B cell (primary cell): Measurements from ENCODE around the gene LIPG. TPM values are rescaled to one million over a fixed set of nuclear protein-coding genes. Genes with fewer than 3 reads are reported as not detected.

Experiments
- ATAC-seq: fragments of 200-7000 bp; cut with Tn5 transposase; one replicate; pipeline ENCODE4 v1.10.0; 2021; ENCODE audit warnings: low read depth, mild to moderate bottlenecking, moderate number of reproducible peaks, moderate library complexity
- CTCF ChIA-PET: fragments of 350-600 bp; sonication (Branson Sonifier 250); formaldehyde crosslinking; loops from one replicate; lab custom pipeline; 2021; ENCODE audit warnings: antibody characterized with exemption, inconsistent platforms; lab: Charles Lee
- POLR2A ChIA-PET: fragments of 350-600 bp; sonication (Branson Sonifier 250); formaldehyde crosslinking; loops from one replicate; lab custom pipeline; 2021; ENCODE audit warnings: antibody characterized with exemption; lab: Charles Lee
- DNase-seq: peaks from one replicate; pipeline ENCODE4 v3.0.0; 2013
- H2AFZ ChIP-seq: 2 replicates; pipeline ENCODE4 v1.6.1; 2012; ENCODE audit warnings: mild to moderate bottlenecking, low read depth, low read length; ENCODE audit not compliant: insufficient read depth, poor library complexity, severe bottlenecking
- H3K27ac ChIP-seq, 2 donors: 1 replicate in 1 of 2; 2 replicates in 1 of 2; pipeline ENCODE4 v1.5.1; 2012 to 2013; ENCODE audit warnings: low read length in 2 of 2, mild to moderate bottlenecking in 2 of 2, moderate library complexity in 1 of 2
- H3K27me3 ChIP-seq, 4 experiments: fragments of 200-600 bp in 1 of 4; sonication (generic) in 1 of 4; replicated peaks in 1 of 4; 1 replicate in 2 of 4; 2 replicates in 2 of 4; pipeline versions ENCODE4 v1.6.1 to v1.7.0; 2013 to 2016; ENCODE audit warnings: low read length in 3 of 4, mild to moderate bottlenecking in 2 of 4, mixed read lengths in 1 of 4, moderate library complexity in 1 of 4; ENCODE audit not compliant: insufficient read depth in 4 of 4, control insufficient read depth in 3 of 4; ENCODE audit errors: control extremely low read depth in 1 of 4
- H3K36me3 ChIP-seq, 2 experiments: replicated peaks in 1 of 2; 1 replicate in 1 of 2; 2 replicates in 1 of 2; pipeline versions ENCODE4 v1.6.1 to v1.7.1; 2013; ENCODE audit warnings: low read length in 1 of 2; ENCODE audit not compliant: insufficient read depth in 2 of 2, control insufficient read depth in 1 of 2; ENCODE audit errors: control extremely low read depth in 1 of 2, extremely low read depth in 1 of 2
- H3K4me1 ChIP-seq, 2 donors: fragments of 200-600 bp in 1 of 2; sonication (generic) in 1 of 2; 1 replicate in 1 of 2; 2 replicates in 1 of 2; pipeline versions ENCODE4 v1.5.1 to v1.6.1; 2013 to 2017; ENCODE audit warnings: low read length in 2 of 2; ENCODE audit not compliant: control insufficient read depth in 2 of 2, insufficient read depth in 2 of 2
- H3K4me2 ChIP-seq: replicated peaks from 2 replicates; pipeline ENCODE3; 2012; ENCODE audit warnings: mild to moderate bottlenecking, low read depth, low read length; ENCODE audit not compliant: poor library complexity, severe bottlenecking
- H3K4me3 ChIP-seq, 5 experiments: fragments of 200-600 bp in 1 of 5; sonication (generic) in 1 of 5; 1 replicate in 3 of 5; 2 replicates in 2 of 5; pipeline versions ENCODE4 v1.5.1 to v1.7.0; 2011 to 2016; ENCODE audit warnings: low read length in 4 of 5, mild to moderate bottlenecking in 4 of 5, low read depth in 2 of 5, control low read depth in 1 of 5, moderate library complexity in 1 of 5; ENCODE audit not compliant: insufficient read depth in 1 of 5; ENCODE audit errors: control extremely low read depth in 1 of 5, extremely low read depth in 1 of 5
- H3K79me2 ChIP-seq: fragments of 200-600 bp; sonication (generic); one replicate; pipeline ENCODE4 v1.6.0; 2016; ENCODE audit warnings: low read length; ENCODE audit not compliant: control insufficient read depth, insufficient read depth
- H3K9ac ChIP-seq: fragments of 200-600 bp; sonication (generic); 2 replicates; pipeline ENCODE4 v1.6.1; 2017; ENCODE audit warnings: mild to moderate bottlenecking, low read length, moderate library complexity
- H3K9me3 ChIP-seq, 3 donors: one replicate each; pipeline versions ENCODE4 v1.6.1 to v1.7.1; 2013; ENCODE audit warnings: low read length in 2 of 3; ENCODE audit not compliant: control insufficient read depth in 2 of 3, insufficient read depth in 1 of 3; ENCODE audit errors: control extremely low read depth in 1 of 3
- H4K20me1 ChIP-seq: 2 replicates; pipeline ENCODE4 v1.6.0; 2012; ENCODE audit warnings: mild to moderate bottlenecking, low read length; ENCODE audit not compliant: insufficient read depth, control insufficient read depth, poor library complexity, severe bottlenecking
- H3K27ac Mint-ChIP-seq: one replicate; pipeline ENCODE4 v1.8.0; 2021; ENCODE audit warnings: mixed read lengths
- H3K27me3 Mint-ChIP-seq: one replicate; pipeline ENCODE4 v1.8.0; 2021; ENCODE audit warnings: mixed read lengths
- H3K4me1 Mint-ChIP-seq: one replicate; pipeline ENCODE4 v1.8.0; 2021; ENCODE audit warnings: mixed read lengths
- H3K4me3 Mint-ChIP-seq: one replicate; pipeline ENCODE4 v1.8.0; 2021; ENCODE audit warnings: mixed read lengths
- H3K9me3 Mint-ChIP-seq: one replicate; pipeline ENCODE4 v1.8.0; 2022; ENCODE audit warnings: mixed read lengths; ENCODE audit not compliant: insufficient read depth
- EZH2 ChIP-seq: IDR thresholded peaks from 2 replicates; pipeline ENCODE4 v1.6.1; 2012; ENCODE audit warnings: borderline replicate concordance, low read depth, mild to moderate bottlenecking, moderate library complexity, low read length; ENCODE audit not compliant: insufficient read depth, poor library complexity, severe bottlenecking
- WGBS: methylation state at CpG from one replicate; pipeline ENCODE4 v1.1.5; 2013; ENCODE audit warnings: missing lambda C conversion rate; ENCODE audit not compliant: insufficient coverage; 5-methylcytosine and 5-hydroxymethylcytosine counted together
- intact Hi-C: fragments of 100-400 bp; cut with micrococcal nuclease; formaldehyde crosslinking; loops from one replicate; pipeline ENCODE4 v1.10.0; 2022
- polyA plus RNA-seq: library from polyadenylated mRNA; depleted of rRNA; stranded (reverse); fragments of >200 nt; gene quantifications from 2 replicates; pipeline ENCODE4 v1.2.3, GENCODE V29; 2012
- total RNA-seq, 2 donors: library from RNA; stranded (reverse); fragments of 120-200 nt in 1 of 2; gene quantifications; 1 replicate in 1 of 2; 2 replicates in 1 of 2; pipeline versions ENCODE4 v1.2.3 to v1.2.4, GENCODE V29; 2013 to 2022
- TF ChIP-seq, protein P1 (sequence below): fragments of 200-600 bp; IDR thresholded peaks from one replicate; pipeline ENCODE4 v1.8.0; 2022; ENCODE audit warnings: antibody characterized with exemption, mild to moderate bottlenecking

LIPG gene
- total and polyA plus RNA-seq, 2 donors (not counting 1 experiment from before 2014, with no cell fraction given), result not detected

- ATAC-seq (no peak), DNase-seq (no peak)
- no peak overlapping the region for H3K4me3 ChIP-seq
- no peak overlapping the region for H3K27ac ChIP-seq
- no peaks in the 10 kb centered on the region for H3K79me2 ChIP-seq
- no peaks in the 10 kb centered on the region for H3K9me3 Mint-ChIP-seq
- no CpG with 5 or more reads among the region's 2 CpGs for WGBS
- CTCF ChIA-PET, result no interaction called here
- H4K20me1 ChIP-seq, result no peaks in the 10 kb centered on the region
- no peak overlapping the region for H3K4me2 ChIP-seq
- no peaks in the 10 kb centered on the region for H3K9me3 ChIP-seq
- H3K27ac Mint-ChIP-seq, result no peak overlapping the region
- no peaks in the 10 kb centered on the region for H3K4me1 ChIP-seq
- H3K27me3 Mint-ChIP-seq, result peaks cover 26% of the 10 kb centered on the region
- intact Hi-C loops, result no loop called here
- H3K4me1 Mint-ChIP-seq, result no peaks in the 10 kb centered on the region
- H3K4me3 Mint-ChIP-seq, result no peak overlapping the region
- POLR2A ChIA-PET, result no interaction called here
- no peaks in the 10 kb centered on the region for H3K36me3 ChIP-seq
- no peak overlapping the region for H2AFZ ChIP-seq
- H3K27me3 ChIP-seq, result peaks cover 0 to 3% (median 1%) of the 10 kb centered on the region in 4 experiments
- TF ChIP-seq, protein P1, sequence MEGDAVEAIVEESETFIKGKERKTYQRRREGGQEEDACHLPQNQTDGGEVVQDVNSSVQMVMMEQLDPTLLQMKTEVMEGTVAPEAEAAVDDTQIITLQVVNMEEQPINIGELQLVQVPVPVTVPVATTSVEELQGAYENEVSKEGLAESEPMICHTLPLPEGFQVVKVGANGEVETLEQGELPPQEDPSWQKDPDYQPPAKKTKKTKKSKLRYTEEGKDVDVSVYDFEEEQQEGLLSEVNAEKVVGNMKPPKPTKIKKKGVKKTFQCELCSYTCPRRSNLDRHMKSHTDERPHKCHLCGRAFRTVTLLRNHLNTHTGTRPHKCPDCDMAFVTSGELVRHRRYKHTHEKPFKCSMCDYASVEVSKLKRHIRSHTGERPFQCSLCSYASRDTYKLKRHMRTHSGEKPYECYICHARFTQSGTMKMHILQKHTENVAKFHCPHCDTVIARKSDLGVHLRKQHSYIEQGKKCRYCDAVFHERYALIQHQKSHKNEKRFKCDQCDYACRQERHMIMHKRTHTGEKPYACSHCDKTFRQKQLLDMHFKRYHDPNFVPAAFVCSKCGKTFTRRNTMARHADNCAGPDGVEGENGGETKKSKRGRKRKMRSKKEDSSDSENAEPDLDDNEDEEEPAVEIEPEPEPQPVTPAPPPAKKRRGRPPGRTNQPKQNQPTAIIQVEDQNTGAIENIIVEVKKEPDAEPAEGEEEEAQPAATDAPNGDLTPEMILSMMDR, result no peak
- no peak for TF ChIP-seq EZH2
- no peak overlapping the region for H3K9ac ChIP-seq
Measured at GRCh38 chr18:49617865-49618264, 56.0 kb downstream of the LIPG start.

DNA sequence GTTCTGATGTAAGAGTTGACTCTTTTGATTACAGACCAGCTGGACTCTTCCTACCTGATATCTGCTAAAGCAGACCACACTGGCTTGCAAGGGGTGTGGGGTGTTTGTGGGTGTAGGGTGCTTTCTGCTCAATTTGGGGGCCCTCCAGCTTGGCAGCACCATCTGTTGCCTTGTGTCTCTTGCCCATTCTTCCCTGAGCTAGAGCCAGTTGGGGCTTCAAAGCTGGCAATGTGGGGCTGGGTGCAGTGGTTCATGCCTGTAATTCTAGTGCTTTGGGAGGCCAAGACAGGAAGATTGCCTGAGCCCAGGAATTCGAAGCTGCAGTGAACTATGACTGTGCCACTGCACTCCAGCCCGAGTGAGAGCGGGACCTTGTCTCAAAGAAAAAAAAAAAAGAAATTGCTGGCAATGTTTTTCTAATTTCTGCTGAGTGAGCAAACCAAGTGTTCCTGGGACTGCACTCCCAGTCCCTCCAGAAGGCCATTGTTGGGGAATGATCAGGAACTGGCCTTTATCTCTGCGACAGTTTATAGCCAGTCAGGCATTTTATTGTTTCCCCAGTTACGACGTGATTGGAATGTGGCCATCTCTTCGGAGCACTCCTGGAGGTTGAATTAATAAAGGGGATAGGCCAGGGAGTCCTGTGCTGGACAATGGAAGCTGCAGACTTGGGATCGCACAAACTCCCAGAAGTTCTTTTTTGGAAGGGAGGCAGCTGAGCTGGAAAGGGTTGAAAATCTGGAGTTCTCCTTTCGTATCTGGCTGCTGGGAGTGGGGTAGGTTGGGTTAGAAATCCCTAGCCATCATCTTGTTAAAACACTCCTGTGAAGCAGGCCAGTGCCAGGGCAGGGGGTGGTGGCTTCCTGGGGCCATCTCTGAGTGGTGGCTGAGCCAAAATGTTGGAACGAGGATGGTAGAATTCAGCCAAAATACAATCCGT, 57.2 kb downstream of the LIPG start:
- CTCF ChIA-PET, result no interaction called here
- TF ChIP-seq, protein P1, result no peak
- TF ChIP-seq EZH2, result no peak
- Histone ChIP-seq H4K20me1 (no peaks in the 10 kb centered on the region), H3K9me3 (no peaks in the 10 kb centered on the region), H3K79me2 (no peaks in the 10 kb centered on the region), H3K27ac (no peak overlapping the region), H3K4me2 (no peak overlapping the region), H3K4me3 (no peak overlapping the region), H3K4me1 (no peaks in the 10 kb centered on the region), H3K9ac (no peak overlapping the region), H2AFZ (no peak overlapping the region), H3K27me3 (peaks cover 0 to 4% (median 1%) of the 10 kb centered on the region in 4 experiments), H3K36me3 (no peaks in the 10 kb centered on the region)
- POLR2A ChIA-PET, result no interaction called here
- Mint-ChIP-seq H3K27ac (no peak overlapping the region), H3K4me3 (no peak overlapping the region), H3K27me3 (peaks cover 22% of the 10 kb centered on the region), H3K4me1 (no peaks in the 10 kb centered on the region), H3K9me3 (no peaks in the 10 kb centered on the region)
- intact Hi-C loops, result no loop called here
- ATAC-seq (no peak), DNase-seq (no peak)
- WGBS, result 87% methylated on average over 8 of the region's 11 CpGs
